C4-2B (cell line): ENCODE measurements around the gene FIP1L1.

Source experiments
- CTCF ChIP-seq: fragments of 450-650 bp; conservative IDR thresholded peaks from 2 replicates; pipeline ENCODE4 v1.5.1; 2017; ENCODE audit warnings: mild to moderate bottlenecking
- ZFX ChIP-seq: fragments of 450-650 bp; IDR thresholded peaks from 2 replicates; pipeline ENCODE4 v1.6.1; 2017

- TF ChIP-seq CTCF (no peak), ZFX (no peak)
Measured at GRCh38 chr4:53501561-53501960, 124.1 kb downstream of the FIP1L1 start.
